ENCODE results near the gene OAT. TPM values are rescaled to one million over a fixed set of nuclear protein-coding genes. Genes with fewer than 3 reads are reported as not detected.

The OAT gene
- total RNA-seq, 1 experiment from 2014 or later, result 67.9 TPM

DNA sequence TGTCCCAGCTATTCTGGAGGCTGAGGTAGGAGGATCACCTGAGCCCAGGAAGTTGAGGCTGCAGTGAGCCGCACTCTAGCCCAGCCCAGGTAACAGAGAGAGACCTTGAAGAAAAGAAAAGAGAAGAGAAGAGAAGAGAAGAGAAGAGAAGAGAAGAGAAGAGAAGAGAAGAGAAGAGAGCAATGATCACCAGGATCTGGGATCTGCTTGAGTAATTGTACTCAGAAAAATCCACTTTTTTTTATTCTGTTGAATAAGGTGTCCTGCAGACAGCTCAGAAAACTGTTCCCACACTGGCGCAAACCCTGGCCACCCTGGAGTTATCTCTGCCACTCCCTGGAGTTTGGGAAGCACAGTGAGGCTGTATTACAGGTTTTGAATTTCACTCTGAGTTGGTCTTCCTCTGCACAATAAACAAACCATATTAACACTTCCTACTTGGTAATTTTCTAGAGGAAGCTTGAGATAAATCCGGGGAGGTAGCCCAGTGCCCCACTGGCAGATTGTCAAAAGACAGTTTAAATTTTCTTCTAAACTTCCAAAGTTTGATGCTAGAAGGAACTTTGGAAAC, 9.6 kb upstream of the OAT start:
- no peaks in the 10 kb centered on the region for H3K9me3 Mint-ChIP-seq
- H3K18ac ChIP-seq (ENCODE audit: insufficient read length, low read depth, low read length), result no peak overlapping the region
- no peak overlapping the region for H3K9ac ChIP-seq (ENCODE audit: extremely low read depth, insufficient read length, low read length)
- no peak overlapping the region for H3T11ph ChIP-seq (ENCODE audit: low read length)
- no peaks in the 10 kb centered on the region for H3K79me1 ChIP-seq (ENCODE audit: insufficient read depth, low read depth, low read length, poor library complexity, severe bottlenecking)
- H3K27ac ChIP-seq (ENCODE audit: insufficient read length, low read depth, low read length), result no peak overlapping the region
- H2BK20ac ChIP-seq (ENCODE audit: low read depth, low read length, poor library complexity, severe bottlenecking), result no peak overlapping the region
- H2BK5ac ChIP-seq (ENCODE audit: insufficient read length, low read length), result no peak overlapping the region
- no CpG with 5 or more reads among the region's 3 CpGs for WGBS (ENCODE audit: extremely low coverage, insufficient read length, low lambda C conversion rate)
- H3K27ac Mint-ChIP-seq, result no peak overlapping the region
- no peak overlapping the region for H2BK15ac ChIP-seq (ENCODE audit: low read depth, low read length)
- H3K4me1 ChIP-seq (ENCODE audit: insufficient read depth, low read length), result no peaks in the 10 kb centered on the region
- H2AK5ac ChIP-seq (ENCODE audit: insufficient read length, low read length), result no peak overlapping the region
- no peak overlapping the region for H3K14ac ChIP-seq (ENCODE audit: insufficient read depth, low read length)
- H2BK120ac ChIP-seq (ENCODE audit: low read depth, low read length, poor library complexity, severe bottlenecking), result no peak overlapping the region
- no peak overlapping the region for H3K56ac ChIP-seq (ENCODE audit: insufficient read length, low read depth, low read length)
- H3K23me2 ChIP-seq (ENCODE audit: insufficient read length, low read depth, low read length, poor library complexity, severe bottlenecking), result no peaks in the 10 kb centered on the region
- H2BK12ac ChIP-seq (ENCODE audit: insufficient read length, low read depth, low read length), result no peak overlapping the region
- H3K4me1 Mint-ChIP-seq, result peaks cover 24 to 30% of the 10 kb centered on the region in 2 experiments
- no peak overlapping the region for H4K5ac ChIP-seq (ENCODE audit: insufficient read length, low read depth, low read length)
- H3K36me3 Mint-ChIP-seq (ENCODE audit: insufficient read depth in 1 of 3, low read depth in 3 of 3), result no peaks in the 10 kb centered on the region
- no peaks in the 10 kb centered on the region for H4K20me1 ChIP-seq (ENCODE audit: control insufficient read depth, insufficient read depth, insufficient read length)
- no peaks in the 10 kb centered on the region for H3K79me2 ChIP-seq (ENCODE audit: insufficient read depth, low read length)
- H4K8ac ChIP-seq (replicated peaks; ENCODE audit: insufficient read length, low read depth, low read length), result no peak overlapping the region
- H2AFZ ChIP-seq (ENCODE audit: low read length), result no peak overlapping the region
- TF ChIP-seq, protein P1, sequence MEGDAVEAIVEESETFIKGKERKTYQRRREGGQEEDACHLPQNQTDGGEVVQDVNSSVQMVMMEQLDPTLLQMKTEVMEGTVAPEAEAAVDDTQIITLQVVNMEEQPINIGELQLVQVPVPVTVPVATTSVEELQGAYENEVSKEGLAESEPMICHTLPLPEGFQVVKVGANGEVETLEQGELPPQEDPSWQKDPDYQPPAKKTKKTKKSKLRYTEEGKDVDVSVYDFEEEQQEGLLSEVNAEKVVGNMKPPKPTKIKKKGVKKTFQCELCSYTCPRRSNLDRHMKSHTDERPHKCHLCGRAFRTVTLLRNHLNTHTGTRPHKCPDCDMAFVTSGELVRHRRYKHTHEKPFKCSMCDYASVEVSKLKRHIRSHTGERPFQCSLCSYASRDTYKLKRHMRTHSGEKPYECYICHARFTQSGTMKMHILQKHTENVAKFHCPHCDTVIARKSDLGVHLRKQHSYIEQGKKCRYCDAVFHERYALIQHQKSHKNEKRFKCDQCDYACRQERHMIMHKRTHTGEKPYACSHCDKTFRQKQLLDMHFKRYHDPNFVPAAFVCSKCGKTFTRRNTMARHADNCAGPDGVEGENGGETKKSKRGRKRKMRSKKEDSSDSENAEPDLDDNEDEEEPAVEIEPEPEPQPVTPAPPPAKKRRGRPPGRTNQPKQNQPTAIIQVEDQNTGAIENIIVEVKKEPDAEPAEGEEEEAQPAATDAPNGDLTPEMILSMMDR (conservative IDR thresholded peaks at IDR 0.05), result no peak
- H3K4me2 ChIP-seq (ENCODE audit: insufficient read depth, insufficient read length, low read length), result no peak overlapping the region
- DNase-seq, result no peak
- H3K4me3 Mint-ChIP-seq, result no peak overlapping the region
- H3K9me3 ChIP-seq (ENCODE audit: control insufficient read depth, low read depth, low read length), result no peaks in the 10 kb centered on the region
- H4K91ac ChIP-seq (ENCODE audit: insufficient read length, low read depth, low read length), result no peak overlapping the region
- no peak overlapping the region for H3K4ac ChIP-seq (ENCODE audit: low read depth, low read length)
- peaks cover 6% of the 10 kb centered on the region for H3K27me3 Mint-ChIP-seq (ENCODE audit: low read depth)
- H3K27me3 ChIP-seq (ENCODE audit: insufficient read depth, low read length), result no peaks in the 10 kb centered on the region
- no peak overlapping the region for H3K23ac ChIP-seq (ENCODE audit: insufficient read length, low read depth, low read length)
